Measurements from ENCODE around the gene ST6GALNAC4. TPM values are rescaled to one million over a fixed set of nuclear protein-coding genes. Genes with fewer than 3 reads are reported as not detected.
A peak's percentile ranks its signal among the peaks of the same experiment; 100 is the strongest.

The ST6GALNAC4 gene
- total RNA-seq, 1 experiment from 2014 or later = 15.4 TPM

- no peak overlapping the region for H4K5ac ChIP-seq (ENCODE audit: insufficient read length, low read depth, low read length)
- no CpG with 5 or more reads among the region's 8 CpGs for WGBS (ENCODE audit: extremely low coverage, insufficient read length, low lambda C conversion rate)
- no peak overlapping the region for H4K91ac ChIP-seq (ENCODE audit: insufficient read length, low read depth, low read length)
- H3K4me1 ChIP-seq (ENCODE audit: insufficient read depth, low read length) = no peaks in the 10 kb centered on the region
- no peaks in the 10 kb centered on the region for H3K79me2 ChIP-seq (ENCODE audit: insufficient read depth, low read length)
- DNase-seq = no peak
- no peaks in the 10 kb centered on the region for H4K20me1 ChIP-seq (ENCODE audit: control insufficient read depth, insufficient read depth, insufficient read length)
- no peak overlapping the region for H3K9ac ChIP-seq (ENCODE audit: extremely low read depth, insufficient read length, low read length)
- H3K27ac Mint-ChIP-seq = no peak overlapping the region
- H3K4me2 ChIP-seq (ENCODE audit: insufficient read depth, insufficient read length, low read length) = no peak overlapping the region
- no peak overlapping the region for H2BK120ac ChIP-seq (ENCODE audit: low read depth, low read length, poor library complexity, severe bottlenecking)
- H3K27ac ChIP-seq (ENCODE audit: insufficient read length, low read depth, low read length) = no peak overlapping the region
- H3T11ph ChIP-seq (ENCODE audit: low read length) = no peak overlapping the region
- peaks cover 0 to under 1% (median 0%) of the 10 kb centered on the region in 3 experiments; a peak in 2 of 7 replicates for H3K36me3 Mint-ChIP-seq (ENCODE audit: insufficient read depth in 1 of 3, low read depth in 3 of 3)
- no peak overlapping the region for H2BK15ac ChIP-seq (ENCODE audit: low read depth, low read length)
- TF ChIP-seq CTCF (conservative IDR thresholded peaks at IDR 0.05) = no peak
- H3K4ac ChIP-seq (ENCODE audit: low read depth, low read length) = no peak overlapping the region
- no peak overlapping the region for H3K18ac ChIP-seq (ENCODE audit: insufficient read length, low read depth, low read length)
- no peak overlapping the region for H2AFZ ChIP-seq (ENCODE audit: low read length)
- no peak overlapping the region for H3K23ac ChIP-seq (ENCODE audit: insufficient read length, low read depth, low read length)
- no peak overlapping the region for H2BK12ac ChIP-seq (ENCODE audit: insufficient read length, low read depth, low read length)
- H3K4me3 Mint-ChIP-seq = peak overlapping the region in 1 of 2 experiments; percentile 80; a peak in 2 of 5 replicates
- H3K27me3 Mint-ChIP-seq (ENCODE audit: low read depth) = no peaks in the 10 kb centered on the region; the same call in none of the 2 replicates
- H3K79me1 ChIP-seq (ENCODE audit: insufficient read depth, low read depth, low read length, poor library complexity, severe bottlenecking) = no peaks in the 10 kb centered on the region
- H3K27me3 ChIP-seq (ENCODE audit: insufficient read depth, low read length) = no peaks in the 10 kb centered on the region
- H3K4me1 Mint-ChIP-seq = peaks cover 8 to 25% of the 10 kb centered on the region in 2 experiments; a peak in 3 of 4 replicates
- no peak overlapping the region for H2BK5ac ChIP-seq (ENCODE audit: insufficient read length, low read length)
- H3K23me2 ChIP-seq (ENCODE audit: insufficient read length, low read depth, low read length, poor library complexity, severe bottlenecking) = peaks cover 12% of the 10 kb centered on the region
- H3K9me3 ChIP-seq (ENCODE audit: control insufficient read depth, low read depth, low read length) = no peaks in the 10 kb centered on the region
- H3K9me3 Mint-ChIP-seq = no peaks in the 10 kb centered on the region
- no peak overlapping the region for H2BK20ac ChIP-seq (ENCODE audit: low read depth, low read length, poor library complexity, severe bottlenecking)
- H2AK5ac ChIP-seq (ENCODE audit: insufficient read length, low read length) = no peak overlapping the region
- no peak overlapping the region for H4K8ac ChIP-seq (replicated peaks; ENCODE audit: insufficient read length, low read depth, low read length)
- no peak overlapping the region for H3K56ac ChIP-seq (ENCODE audit: insufficient read length, low read depth, low read length)
- H3K14ac ChIP-seq (ENCODE audit: insufficient read depth, low read length) = no peak overlapping the region
Observed at GRCh38 chr9:127878652-127879390, 38.0 kb downstream of the ST6GALNAC4 start.

All from H9 (cell line).